DMS79 treated with DMSO at 0.1 percent for 48 hours (cell line): ENCODE measurements around the gene KLHL22.
"Not testable (repeated sequence)": the region's sequence is repeated elsewhere in the genome, so short reads cannot be mapped to it uniquely, and the experiment has no call there.

Experiments used
- DNase-seq: peaks from one replicate; lab custom pipeline; 2025; lab: John Stamatoyannopoulos, UW

The KLHL22 gene

DNA sequence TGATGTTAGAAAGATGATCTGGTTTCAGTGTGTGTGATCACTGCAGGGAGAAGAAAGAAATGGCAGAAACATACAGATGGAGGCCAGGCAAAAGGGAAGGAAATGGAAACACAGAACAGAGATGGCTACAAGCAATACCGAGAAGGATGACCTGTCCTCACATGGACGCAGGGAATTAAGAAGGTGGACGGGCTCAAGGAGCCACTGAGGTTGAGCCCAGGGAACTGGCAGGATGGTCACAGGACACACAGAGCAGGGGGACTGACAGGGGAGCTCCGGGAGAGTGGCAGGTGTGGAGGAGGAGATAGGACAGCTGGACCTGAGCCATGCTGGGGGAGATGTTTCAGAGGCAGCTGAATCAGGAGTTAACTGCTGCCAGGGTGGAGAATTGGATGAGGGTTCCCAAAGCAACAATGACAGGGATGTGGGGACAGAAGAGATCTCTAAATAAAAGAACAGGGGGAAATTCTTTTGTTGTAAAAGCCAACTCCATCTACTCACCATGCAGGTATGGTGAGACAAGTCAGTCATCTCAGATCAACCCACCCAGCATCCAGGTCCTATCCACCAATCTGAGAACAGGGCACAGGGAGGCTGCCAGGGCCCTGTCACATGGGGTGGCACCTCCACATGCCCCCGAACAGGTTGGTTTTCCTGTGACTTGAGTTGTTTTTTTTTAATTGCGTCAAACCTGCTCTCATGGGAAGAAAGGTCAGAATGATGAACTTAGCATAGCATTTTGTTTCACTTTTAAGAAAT lies 26.3 kb downstream of the KLHL22 start:
- DNase-seq, result no peak

DNA sequence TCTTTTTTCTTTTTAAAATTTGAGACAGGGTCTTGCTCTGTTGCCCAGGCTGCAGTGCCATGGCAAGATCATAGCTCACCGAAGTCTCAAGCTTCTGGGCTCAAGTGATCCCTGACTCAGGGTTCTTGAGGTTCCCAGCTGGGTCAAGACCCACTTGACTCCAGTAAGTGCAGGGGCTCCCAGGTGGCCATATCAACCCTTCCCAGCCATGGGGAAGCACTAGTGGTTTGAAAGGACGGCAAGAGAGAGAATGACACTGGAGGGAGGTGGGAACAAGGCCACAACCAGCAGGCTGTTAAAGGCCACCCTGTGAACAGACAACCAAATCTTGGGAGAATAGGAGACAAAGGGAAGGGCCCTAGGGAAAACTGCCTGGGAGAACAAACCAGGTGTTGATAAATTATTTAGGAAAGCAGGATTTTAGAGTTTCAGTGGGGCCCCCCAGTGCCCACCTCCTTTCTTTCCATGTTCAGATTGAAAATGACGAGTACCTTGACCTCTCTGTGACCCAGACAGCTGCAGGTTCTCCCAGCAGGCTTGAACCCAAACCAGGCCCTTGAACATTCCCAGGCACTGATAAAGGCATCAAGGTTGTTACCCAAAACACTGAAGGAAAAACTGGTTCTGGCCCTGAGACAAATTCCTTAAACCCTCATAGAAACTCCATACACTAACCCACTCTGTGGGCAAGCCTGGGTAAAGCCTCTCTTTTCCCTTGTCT lies 28.8 kb downstream of the KLHL22 start:
- no peak for DNase-seq

DNA sequence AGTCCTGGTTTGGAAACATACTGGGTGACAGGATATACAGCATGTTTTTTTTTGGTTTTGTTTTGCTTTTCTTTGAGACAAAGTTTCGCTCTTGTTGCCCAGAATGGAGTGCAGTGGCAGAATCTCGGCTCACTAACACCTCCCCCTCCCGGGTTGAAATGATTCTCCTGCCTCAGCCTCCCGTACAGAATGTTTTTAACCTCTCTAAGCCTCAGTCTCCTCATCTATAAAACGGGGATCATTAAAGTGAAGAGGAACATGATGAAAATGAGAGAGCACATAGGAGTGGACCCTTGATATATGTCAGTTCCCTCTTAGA lies 29.9 kb downstream of the KLHL22 start:
- DNase-seq, result no peak

DNA sequence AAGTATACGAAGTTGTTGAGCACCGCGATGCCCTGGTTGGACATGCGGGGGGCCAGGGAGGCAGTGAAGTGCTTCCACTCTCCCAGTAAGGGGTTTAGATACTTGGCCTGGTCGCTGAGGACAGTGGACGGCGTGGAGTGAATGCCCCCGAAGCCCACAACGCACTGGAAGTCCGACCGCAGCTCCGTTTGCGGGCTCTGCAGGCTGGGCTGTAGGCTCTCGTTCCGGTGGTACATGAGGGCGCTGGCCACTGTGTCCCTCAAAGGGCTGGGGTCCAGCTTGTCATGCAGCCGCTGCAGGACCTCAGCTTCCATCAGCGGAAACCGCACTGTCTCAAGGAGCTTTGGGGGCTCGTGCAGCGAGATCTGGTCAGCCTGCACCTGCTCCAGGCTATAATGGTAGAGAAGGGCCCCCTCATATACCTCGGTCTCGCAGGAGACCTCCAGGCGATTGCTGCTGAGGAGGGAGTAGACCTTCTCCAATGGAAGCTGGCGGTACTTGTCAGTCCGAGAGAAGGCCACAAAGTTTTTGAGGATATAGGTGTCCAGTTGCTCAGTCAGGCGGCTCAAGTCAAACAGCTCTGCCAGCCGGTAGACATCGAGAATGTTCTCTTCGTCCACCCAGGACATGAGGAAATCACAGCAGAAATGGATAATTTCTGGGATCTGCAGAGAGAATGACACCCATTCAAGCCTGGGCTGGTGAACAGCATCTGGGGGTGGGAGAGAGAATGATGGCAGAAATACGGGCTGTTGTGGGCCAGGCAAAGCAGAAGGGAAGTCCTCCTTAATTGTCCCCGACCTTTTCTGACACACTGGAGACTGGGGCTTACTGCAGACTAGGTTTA lies 30.5 kb downstream of the KLHL22 start:
- DNase-seq, result no peak

DNA sequence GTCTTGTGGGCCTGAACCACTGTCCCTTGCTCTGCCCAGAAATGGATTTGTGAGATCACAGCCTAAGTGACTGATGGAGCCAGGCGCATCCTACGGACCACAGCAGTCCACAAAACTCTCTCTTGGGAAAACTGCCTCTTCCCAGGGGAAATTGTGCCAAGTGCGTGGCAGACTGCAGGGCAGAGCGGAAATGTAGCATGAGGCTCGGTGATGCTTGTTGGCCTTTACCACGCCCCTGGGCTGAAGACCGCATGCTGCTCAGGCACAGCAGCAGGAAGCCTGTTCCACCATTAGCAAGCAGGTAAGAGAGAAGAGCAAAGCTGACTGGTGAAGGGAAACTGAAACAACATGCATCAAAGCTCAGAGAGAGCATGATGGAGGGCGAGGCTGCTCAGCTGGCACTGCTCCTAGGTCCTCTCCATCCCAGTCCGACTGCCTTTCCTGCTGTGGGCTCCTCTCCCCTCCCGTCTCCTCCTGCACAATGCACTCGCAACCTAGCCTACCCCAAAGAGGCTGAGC lies 31.4 kb downstream of the KLHL22 start:
- DNase-seq, result no peak

DNA sequence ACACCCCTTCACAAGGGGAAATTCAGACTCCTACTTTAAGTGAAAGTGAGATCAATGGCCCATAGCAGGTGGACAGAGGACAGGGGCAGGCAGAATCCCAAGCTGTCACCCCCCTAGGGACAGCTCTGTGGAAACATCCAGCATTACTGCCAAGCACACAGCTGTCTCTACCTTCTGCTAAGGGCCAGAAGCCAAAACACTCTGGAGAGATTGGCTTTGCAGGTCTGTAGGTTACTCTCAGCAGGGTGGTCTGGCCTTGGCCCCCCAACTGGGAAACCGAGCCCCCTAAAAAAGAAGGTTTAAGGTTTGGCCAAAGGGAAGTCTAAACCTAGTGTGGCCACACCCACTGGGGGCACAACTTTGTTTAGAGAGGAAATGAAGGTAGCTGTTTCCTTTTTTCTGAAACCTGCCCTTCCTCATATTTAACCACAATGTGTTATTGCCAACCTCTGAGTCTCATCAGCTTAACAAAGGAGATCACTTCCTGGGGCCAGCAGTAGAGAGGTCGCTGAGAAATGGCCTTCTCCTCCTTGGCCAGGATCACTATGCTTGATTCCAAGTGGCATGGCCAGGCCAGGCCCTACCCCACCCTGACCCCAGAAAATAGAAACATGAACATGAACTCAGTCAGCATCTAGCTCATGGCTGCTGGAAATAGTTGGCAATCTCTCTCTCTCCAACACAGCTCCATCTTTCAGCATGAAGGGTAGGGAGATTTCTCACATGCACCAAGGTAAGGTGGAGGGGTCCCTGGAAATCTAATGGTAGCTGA lies 32.1 kb downstream of the KLHL22 start:
- no peak for DNase-seq

DNA sequence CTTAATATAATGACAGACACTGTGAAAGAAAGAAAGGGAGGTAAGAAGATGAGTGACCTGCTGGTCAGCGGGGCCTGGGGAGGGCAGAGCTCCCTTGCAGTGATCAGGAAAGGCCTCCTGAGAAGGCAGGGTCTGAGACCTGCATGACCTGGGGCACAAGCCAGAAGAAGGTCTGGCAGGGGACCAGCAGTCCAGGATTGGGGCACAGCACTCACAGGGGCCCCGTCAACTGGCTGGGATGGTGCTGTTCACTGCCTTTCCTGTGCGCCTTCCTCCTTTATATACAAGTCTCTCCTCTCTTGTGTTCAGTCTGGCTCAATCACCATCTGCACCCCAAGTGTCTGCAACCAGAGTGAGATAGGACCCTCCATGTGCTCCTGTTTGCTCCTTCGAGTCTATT lies 35.7 kb downstream of the KLHL22 start:
- DNase-seq, result no peak

DNA sequence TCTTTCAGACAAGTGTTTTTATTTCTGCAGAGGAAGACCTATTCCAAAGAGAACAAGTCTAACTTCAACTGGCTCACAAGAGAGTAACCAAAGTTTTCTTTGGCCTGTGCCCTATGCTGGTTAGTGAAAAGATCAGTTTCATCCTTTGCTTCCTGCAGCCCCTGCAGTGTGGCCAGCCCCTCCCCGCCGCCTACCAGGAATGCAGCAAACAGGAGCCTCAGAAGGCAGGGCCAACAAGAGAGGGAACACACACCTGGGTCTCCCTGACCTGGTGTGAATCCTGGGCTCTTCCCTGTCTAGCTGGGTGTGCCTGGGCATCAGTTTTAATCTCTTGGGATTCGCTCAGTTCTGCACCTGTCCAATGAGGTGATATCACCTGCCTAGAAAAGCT lies 36.4 kb downstream of the KLHL22 start:
- no peak for DNase-seq

DNA sequence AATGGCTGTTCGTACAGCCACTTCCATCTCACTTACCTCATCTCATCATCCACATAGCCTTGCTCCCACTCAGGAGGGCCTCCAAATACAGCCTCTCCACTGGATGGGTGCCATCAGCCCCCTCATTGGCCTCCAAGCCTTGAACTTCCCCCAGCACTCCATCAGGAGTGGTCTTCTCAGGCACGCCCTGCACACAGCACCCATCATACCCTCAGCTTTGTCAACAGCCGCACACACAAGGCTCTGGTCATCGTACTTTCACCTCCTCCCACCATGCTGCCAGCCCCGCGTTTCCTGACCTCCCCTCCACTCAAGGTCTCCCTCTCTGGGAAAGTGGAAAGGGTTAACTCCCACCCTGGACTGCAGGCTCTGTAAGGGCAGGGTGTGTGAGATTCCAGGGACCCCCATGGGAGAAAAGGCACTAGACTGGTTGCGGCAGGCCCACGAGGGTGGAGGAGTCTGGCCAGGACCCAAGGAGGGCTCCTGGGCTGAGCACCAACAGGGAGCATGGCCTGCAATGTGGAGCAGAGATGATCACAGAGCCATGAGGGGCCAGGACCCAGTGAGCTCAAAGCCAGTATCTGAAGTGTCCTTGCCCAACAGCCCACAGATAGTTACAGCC lies 37.0 kb downstream of the KLHL22 start:
- no peak for DNase-seq

DNA sequence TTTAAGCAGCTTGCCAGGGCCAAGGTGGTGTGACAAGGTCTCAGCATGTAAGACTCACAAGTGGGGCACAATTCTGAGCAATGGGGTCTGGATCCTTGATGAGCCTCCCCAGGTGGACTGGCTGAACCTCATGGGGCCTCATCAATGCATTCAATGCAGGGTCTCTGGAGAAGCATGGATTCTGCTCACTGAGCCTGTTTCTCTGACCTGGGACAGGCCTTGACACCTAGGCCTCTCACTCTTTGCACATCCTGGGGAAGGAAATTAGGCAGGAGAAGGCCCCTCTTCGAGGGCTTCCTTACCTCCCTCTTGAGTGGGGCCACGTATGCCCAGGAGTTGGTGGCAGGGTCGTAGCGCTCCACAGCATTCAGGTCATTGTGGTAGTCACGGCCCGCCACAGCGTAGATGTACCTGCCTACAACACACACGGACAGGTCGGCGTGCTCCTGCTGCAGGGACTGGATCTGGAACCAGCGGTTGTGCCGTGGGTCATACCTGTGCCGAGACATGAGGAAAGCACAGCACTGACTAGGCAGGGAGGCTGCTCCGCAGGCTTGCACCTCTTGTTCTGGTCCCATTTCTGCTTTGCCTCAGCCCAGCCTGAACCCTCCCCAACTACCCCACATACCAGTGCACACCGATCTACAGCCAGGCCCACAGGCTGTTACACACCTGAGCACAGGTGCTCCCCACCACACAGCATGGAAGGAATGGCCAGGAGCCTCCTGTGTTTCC lies 37.9 kb downstream of the KLHL22 start:
- no peak for DNase-seq

DNA sequence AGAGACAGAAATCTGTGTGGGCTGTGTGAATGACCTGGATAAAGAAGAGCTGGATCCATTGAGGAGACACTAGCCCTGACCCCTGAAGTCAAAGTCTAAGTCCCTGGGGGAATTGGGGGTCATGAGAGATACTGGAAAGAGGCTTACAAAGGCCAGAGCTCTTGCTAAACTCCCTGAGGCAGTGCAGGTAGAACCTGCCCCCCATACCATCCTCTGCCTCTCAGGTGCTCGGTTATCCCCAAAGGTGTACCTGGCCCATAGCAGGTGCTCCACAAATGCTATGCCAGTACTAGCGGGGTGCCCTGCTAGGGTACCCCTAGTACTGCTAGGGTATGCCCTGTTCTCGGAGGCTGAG lies 38.9 kb downstream of the KLHL22 start:
- no peak for DNase-seq

DNA sequence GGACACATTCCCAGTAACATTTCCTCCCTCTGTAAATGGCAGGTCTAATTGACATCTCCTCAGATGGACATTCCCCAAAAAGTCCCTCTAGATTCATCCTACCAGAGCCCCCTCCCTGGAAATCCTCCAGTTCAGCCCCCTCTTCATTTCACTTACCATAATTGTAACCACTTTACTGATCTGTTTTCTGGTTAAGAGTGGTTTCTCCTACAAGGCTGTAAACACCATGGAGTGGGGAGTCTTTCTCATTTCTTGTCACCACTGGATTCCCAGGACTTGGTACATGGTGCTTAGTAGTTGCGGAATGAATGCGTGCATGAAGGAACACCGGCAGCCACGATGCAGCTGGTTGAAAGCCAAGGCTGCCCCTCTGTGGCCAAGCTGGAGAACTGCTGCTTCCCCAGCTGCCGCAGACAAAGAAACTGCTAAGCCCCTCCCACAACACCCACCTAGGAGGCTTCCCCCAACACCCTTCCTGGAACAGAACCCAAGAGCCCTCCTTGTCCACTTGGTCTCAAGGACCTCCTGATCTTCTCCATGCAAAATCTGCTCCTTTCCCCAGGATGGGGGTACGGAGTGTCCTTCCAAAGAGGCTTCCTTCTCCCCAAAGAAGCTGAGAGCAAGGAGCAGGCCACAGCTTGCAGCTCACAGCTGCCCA lies 39.4 kb downstream of the KLHL22 start:
- DNase-seq, result peak; percentile 61

DNA sequence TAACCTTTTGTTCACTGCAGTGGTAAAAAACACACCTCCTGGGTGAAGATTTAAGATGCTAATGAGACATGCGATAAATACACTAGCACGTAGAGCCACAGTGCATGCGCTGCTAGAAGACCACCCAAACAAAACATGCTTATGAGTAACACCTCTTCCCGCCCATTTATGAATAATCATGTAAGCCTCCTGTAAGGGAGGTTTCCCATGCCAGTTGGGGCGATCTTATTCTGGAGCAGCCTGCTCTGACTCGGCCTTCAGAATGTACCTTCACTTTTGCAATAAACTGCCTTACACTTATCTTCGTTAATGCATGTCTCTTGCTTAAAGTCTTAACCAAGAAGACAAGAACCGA lies 39.9 kb downstream of the KLHL22 start:
- DNase-seq, result no peak

DNA sequence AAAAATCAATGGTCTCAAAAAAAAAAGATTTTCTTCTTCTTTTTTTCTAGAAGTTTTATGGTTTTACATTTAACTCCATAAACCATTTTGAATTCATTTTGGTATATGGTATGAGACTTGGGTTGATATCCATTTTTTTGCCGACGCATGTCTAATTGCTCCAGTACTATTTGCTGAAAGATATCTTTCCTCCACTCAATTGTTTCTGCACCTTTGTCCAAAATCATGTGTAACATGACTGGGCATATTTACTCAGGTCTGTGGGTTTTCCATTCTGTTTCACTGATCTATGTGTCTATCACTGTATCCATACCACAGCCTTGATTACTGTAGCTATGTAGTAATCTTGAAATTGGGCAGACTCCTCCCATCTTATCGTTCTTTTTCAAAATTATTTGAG lies 42.4 kb downstream of the KLHL22 start:
- DNase-seq, result no peak

DNA sequence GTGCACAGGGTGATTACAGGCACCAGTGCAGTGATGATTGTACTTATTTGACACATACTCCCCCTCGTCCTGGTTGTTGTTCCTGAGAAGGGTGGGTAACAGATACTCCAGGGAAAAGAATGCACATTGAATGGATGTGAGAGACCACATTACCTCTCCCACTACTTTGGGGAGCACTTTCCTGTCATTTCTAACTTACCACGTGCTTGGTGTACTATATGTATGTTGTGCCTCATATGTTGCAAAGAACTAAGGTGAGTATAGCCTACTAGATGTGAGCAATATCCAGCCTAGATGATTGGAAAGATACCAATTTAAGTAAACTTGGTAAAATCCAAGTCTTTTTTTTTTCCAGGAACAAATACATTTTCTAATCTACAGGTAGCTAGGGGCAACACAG lies 43.7 kb downstream of the KLHL22 start:
- no peak for DNase-seq

DNA sequence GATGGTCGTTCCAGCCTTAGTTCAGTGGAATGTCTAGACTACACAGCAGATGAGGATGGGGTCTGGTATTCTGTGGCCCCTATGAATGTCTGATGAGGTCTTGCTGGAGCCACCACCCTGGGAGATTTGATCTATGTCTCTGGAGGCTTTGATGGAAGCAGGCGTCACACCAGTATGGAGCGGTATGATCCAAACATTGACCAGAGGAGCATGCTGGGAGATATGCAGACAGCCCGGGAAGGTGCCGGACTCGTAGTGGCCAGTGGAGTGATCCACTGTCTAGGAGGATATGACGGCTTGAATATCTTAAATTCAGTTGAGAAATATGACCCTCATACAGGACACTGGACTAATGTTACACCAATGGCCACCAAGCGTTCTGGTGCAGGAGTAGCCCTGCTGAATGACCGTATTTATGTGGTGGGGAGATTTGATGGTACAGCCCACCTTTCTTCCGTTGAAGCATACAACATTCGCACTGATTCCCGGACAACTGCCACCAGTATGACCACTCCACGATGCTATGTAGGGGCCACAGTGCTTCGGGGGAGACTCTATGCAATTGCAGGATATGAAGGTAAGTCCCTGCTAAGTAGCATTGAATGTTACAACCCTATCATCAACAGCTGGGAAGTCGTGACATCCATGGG lies 44.3 kb downstream of the KLHL22 start:
- not testable (repeated sequence) for DNase-seq

DNA sequence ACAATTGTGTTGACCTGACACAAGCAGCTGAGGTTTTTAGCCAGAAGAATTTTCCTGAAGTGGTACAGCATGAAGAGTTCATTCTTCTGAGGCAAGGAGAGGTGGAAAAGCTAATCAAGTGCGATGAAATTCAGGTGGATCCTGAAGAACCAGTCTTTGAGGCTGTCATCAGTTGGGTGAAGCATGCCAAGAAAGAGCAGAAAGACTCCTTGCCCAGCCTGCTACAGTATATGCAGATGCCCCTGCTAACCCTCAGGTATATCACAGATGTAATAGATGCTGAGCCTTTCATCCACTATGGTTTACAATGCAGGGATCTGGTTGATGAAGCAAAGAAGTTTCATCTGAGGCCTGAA lies 45.1 kb downstream of the KLHL22 start:
- DNase-seq, result no peak

DNA sequence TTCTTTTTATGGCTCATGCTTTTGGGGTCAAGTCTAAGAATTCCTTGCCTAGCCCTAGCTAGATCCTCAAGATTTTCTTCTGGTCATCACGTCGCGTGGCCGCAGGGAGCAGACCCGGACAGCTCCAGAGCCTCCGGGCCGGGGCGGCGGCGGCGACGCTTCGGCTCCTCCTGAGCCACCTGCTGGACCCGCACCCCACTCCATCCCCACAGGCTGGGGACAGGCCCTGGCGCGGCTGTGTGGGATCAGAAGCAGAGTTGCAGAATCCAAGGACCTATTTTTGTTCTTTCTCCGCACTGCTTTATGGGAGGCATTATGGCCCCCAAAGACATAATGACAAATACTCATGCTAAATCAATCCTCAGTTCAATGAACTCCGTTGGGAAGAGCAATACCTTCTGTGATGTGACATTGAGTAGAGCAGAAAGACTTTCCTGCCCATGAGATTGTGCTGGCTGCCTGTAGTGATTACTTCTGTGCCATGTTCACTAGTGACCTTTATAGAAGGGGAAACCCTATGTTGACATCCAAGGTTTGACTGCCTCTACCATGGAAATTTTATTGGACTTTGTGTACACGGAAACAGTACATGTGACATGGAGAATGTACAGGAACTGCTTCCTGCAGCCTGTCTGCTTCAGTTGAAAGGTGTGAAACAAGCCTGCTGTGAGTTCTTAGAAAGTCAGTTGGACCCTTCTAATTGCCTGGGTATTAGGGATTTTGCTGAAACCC lies 45.6 kb downstream of the KLHL22 start:
- no peak for DNase-seq

DNA sequence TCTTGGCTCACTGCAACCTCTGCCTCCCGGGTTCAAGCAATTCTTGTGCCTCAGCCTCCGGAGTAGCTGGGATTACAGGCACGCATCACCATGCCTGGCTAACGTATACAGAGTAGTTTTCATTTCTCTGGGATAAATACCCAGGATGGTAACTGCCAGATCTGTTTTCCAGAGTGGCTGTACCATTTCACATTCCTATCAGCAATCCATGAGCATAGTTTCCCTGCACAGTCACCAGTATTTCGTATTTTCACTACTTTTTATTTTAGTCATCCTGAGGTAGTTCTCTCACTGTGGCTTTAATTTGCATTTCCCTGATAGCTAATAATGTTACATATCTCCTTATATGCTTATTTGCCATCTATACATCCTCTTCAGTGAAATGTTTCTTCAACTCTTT lies 47.0 kb downstream of the KLHL22 start:
- no peak for DNase-seq
